ENCODE results near the gene PHKG2. TPM values are rescaled to one million over a fixed set of nuclear protein-coding genes. Genes with fewer than 3 reads are reported as not detected.

The PHKG2 gene
- total RNA-seq, 1 donor from 2014 or later: 23.6 TPM

GRCh38 chr16:30720694-30721093 lies 27.5 kb upstream of the PHKG2 start:
- DNase-seq (ENCODE audit: low read depth): no peak

GRCh38 chr16:30721167-30721566 lies 27.1 kb upstream of the PHKG2 start:
- H3K27me3 ChIP-seq (ENCODE audit: control insufficient read depth, insufficient read depth, low read length): no peaks in the 10 kb centered on the region
- no peak overlapping the region for H3K4me3 ChIP-seq (ENCODE audit: low read depth, low read length)
- no peak for TF ChIP-seq CTCF (IDR thresholded peaks at IDR 0.05; ENCODE audit: insufficient read depth, low read length, poor library complexity, severe bottlenecking)
- no peak for DNase-seq (ENCODE audit: low read depth)
- H3K36me3 ChIP-seq (ENCODE audit: control insufficient read depth, insufficient read depth, low read length): peaks cover 8% of the 10 kb centered on the region

More at GRCh38 chr16:30720694-30721093, 27.5 kb upstream of the PHKG2 start:
- no peaks in the 10 kb centered on the region for H3K27me3 ChIP-seq (ENCODE audit: control insufficient read depth, insufficient read depth, low read length)
- peaks cover 9% of the 10 kb centered on the region for H3K36me3 ChIP-seq (ENCODE audit: control insufficient read depth, insufficient read depth, low read length)
- TF ChIP-seq CTCF (IDR thresholded peaks at IDR 0.05; ENCODE audit: insufficient read depth, low read length, poor library complexity, severe bottlenecking): no peak
- no peak overlapping the region for H3K4me3 ChIP-seq (ENCODE audit: low read depth, low read length)

GRCh38 chr16:30721606-30722005 lies 26.6 kb upstream of the PHKG2 start:
- H3K4me3 ChIP-seq (ENCODE audit: low read depth, low read length): no peak overlapping the region
- no peak for TF ChIP-seq CTCF (IDR thresholded peaks at IDR 0.05; ENCODE audit: insufficient read depth, low read length, poor library complexity, severe bottlenecking)
- DNase-seq (ENCODE audit: low read depth): no peak
- peaks cover 6% of the 10 kb centered on the region for H3K36me3 ChIP-seq (ENCODE audit: control insufficient read depth, insufficient read depth, low read length)
- H3K27me3 ChIP-seq (ENCODE audit: control insufficient read depth, insufficient read depth, low read length): no peaks in the 10 kb centered on the region

GRCh38 chr16:30722443-30722842 lies 25.8 kb upstream of the PHKG2 start:
- no peak for TF ChIP-seq CTCF (IDR thresholded peaks at IDR 0.05; ENCODE audit: insufficient read depth, low read length, poor library complexity, severe bottlenecking)
- DNase-seq (ENCODE audit: low read depth): no peak
- Histone ChIP-seq H3K4me3 (ENCODE audit: low read depth, low read length) (no peak overlapping the region), H3K36me3 (ENCODE audit: control insufficient read depth, insufficient read depth, low read length) (peaks cover 6% of the 10 kb centered on the region), H3K27me3 (ENCODE audit: control insufficient read depth, insufficient read depth, low read length) (no peaks in the 10 kb centered on the region)

GRCh38 chr16:30722916-30723315 lies 25.3 kb upstream of the PHKG2 start:
- Histone ChIP-seq H3K4me3 (ENCODE audit: low read depth, low read length) (no peak overlapping the region), H3K27me3 (ENCODE audit: control insufficient read depth, insufficient read depth, low read length) (no peaks in the 10 kb centered on the region), H3K36me3 (ENCODE audit: control insufficient read depth, insufficient read depth, low read length) (peaks cover 6% of the 10 kb centered on the region)
- TF ChIP-seq CTCF (IDR thresholded peaks at IDR 0.05; ENCODE audit: insufficient read depth, low read length, poor library complexity, severe bottlenecking): no peak
- DNase-seq (ENCODE audit: low read depth): no peak

- TF ChIP-seq CTCF (IDR thresholded peaks at IDR 0.05; ENCODE audit: insufficient read depth, low read length, poor library complexity, severe bottlenecking): no peak
- Histone ChIP-seq H3K4me3 (ENCODE audit: low read depth, low read length) (no peak overlapping the region), H3K27me3 (ENCODE audit: control insufficient read depth, insufficient read depth, low read length) (no peaks in the 10 kb centered on the region), H3K36me3 (ENCODE audit: control insufficient read depth, insufficient read depth, low read length) (peaks cover 6% of the 10 kb centered on the region)
- DNase-seq (ENCODE audit: low read depth): no peak
Measured at GRCh38 chr16:30723725-30724355, 24.4 kb upstream of the PHKG2 start.
